Right renal pelvis (tissue), 4 donors: ENCODE measurements around the gene TKTL1. TPM values are rescaled to one million over a fixed set of nuclear protein-coding genes. Genes with fewer than 3 reads are reported as not detected.

Source experiments
- DNase-seq, 4 donors: peaks; one replicate each; pipeline ENCODE4 v3.0.0-alpha.2; 2013; ENCODE audit warnings: low read depth in 4 of 4, low spot score in 3 of 4, missing footprints in 1 of 4
- polyA plus RNA-seq, 4 donors: library from polyadenylated mRNA; unstranded; fragments of 120-200 nt; gene quantifications; one replicate each; pipeline ENCODE4 v1.2.1, GENCODE V29; 2013; ENCODE audit not compliant: insufficient read length in 4 of 4

TKTL1 gene
- polyA plus RNA-seq, 4 donors = 0.26 to 0.91 (median 0.45) TPM

DNA sequence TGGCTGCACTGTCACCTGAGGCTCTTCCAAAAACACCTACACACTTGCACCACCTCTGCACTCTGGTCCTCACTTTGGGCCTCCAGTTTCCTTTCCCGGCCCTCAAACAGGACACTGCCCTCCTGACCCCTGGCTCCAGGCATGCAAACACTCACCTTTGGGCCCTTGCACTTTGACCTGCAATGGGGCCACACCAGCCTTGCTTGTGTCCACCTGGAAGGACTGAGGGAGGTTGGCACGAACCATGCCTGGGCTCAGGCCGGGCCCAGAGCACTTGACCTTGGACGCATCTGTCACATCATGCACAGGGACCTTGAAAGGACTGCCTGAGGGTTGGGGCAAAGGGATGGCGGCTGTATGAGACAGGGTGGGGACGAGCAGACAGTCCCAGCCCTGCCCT lies 63.2 kb downstream of the TKTL1 start:
- DNase-seq = no peak

DNA sequence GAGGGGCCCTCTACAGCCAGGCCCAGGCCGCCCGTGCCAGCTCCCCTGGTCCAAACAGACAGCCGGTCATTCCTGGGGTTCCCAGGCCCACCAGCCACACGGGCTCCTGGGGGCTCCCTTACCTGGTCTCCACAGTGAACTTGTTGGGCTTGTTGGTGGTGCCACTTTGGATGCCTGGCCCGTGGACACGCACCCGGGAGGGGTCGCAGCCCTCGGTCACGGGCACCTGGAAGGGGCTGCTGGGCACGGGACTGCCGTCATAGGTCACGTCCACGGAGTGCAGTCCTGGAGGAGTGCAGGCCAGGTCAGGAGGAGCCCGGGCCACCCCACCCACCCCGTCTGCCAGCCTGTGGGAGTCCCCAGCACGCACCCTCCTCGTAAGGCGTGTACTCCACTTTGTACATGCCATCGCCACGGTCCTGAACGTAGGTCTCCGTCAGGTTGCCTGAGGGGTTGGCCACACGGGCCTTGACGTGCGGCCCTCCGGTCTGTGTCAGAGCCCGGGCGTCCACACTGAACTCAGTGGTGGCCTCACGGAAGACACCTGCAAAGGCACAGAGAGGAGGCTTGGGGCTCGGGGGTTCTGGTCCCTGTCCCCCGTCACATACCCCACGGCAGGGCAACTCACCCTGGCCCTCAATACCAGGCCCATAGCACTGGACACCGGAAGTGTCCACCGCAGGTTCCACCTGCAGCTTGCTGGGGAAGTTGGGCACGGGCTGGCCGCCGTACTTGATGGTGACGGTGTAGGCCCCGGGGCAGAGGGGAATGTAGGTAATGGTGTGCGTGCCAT lies 64.0 kb downstream of the TKTL1 start:
- no peak for DNase-seq

DNA sequence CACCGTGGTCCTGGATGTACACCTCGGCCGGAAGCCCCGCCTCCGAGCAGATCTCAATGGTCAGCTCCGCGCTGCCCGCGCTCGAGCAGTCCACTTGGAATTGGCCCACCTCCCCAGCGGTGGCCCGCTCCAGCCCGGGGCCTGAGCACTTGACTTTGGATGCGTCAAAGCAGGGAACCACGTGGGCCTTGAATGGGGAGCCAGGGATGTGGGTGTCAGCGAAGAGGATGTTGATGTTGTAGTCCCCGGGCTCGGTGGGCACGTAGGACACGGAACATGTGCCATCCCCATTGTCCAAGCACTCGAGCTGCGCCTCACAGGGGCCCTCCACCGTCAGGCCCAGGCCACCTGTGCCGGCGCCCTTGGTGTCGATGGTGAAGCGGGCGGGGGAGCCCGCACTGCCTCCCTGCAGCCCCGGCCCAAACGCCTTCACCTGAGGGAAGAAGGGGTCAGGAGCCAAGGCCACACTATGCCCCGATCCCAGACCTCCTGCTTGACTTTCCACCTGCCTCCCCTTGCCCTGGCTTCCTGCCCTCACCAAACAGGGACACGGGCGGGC lies 64.6 kb downstream of the TKTL1 start:
- no peak for DNase-seq

DNA sequence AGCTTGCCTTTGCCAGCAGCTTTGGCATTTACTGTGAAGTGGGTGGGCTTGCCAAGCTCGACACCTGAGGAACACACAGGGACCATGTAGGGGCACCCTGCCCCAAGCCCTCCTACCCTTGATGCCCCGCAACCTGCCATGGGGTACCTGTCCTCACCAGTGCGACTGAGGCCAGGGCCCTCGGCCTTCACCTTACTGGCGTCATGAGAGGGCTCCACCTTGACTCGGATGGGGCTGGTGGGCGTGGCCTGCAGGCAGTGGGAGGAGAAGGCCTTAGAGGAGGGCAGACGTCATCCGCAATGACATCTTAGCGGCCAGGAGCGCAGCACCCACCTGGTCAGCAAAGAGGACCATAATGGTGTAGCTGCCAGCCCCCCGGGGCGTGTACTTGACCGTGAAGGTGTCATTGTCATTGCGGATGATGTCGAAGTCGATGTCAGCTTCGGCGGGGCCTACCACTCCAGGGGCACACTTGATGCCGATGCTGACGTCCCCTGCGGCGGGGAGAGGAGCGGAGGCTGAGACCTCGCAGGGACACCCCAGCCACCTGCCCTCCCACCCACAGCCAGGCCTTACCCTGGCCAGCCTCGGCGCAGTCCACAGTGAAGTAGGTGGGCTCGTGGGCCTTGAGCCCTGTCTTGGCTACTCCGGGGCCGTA lies 66.6 kb downstream of the TKTL1 start:
- DNase-seq = no peak

DNA sequence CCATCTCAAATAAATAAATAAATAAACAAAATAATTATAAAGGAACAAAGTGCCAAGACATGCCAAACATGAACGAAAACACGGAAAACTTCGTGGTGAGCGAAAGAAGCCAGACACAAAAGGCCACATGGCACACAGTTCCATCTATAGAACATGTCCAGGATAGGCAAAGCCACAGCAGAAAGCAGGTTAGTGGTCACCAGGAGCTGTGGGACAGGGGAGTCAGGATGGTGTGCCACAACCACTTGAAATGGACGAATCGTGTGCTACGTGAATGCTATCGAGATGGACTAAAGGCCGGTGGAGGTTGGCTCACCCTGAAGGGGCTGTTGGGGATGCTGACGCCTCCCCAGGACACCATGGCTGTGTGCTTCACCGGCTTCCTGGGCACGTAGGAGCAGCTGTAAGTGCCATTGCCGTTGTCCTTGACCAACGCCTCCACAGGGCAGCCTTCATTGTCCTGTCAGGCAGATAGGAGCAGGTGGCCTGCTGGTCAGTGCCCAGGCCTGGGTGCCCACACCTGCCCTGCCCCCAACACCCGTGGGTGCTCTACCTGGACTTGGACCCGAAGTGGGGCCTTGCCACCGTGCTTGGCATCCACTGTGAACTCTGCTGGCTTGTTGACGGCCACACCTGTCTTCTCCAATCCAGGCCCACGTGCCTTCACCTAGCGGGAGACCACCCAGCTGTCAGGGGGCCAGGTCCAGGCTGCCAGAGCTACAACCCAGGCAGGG lies 68.3 kb downstream of the TKTL1 start:
- no peak for DNase-seq

DNA sequence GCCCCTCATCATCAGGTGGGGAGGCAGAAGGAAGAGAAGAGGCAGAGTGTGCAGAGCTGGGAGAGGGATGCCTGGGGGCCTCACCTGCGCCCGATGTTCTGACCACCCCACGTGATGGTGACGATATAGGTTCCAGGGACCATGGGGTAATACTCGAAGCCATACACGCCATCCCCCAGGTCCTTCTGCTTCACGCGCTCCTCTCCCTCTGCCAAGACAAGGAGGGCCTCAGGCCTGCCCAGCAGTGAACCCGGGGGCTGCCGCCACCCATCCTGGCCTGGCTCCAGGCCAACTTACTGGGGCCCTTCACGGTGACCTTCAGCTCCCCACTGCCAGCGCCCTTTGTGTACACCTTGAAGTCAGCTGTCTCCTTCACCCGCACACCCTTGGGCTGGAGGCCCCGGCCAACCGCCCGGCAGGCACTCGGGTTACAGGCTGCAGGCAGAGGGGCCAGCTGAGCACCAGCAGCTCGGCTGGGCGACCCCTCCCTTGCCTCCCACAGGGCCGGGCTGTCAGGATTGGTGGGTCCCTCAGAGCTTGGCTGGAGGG lies 69.5 kb downstream of the TKTL1 start:
- DNase-seq = no peak

DNA sequence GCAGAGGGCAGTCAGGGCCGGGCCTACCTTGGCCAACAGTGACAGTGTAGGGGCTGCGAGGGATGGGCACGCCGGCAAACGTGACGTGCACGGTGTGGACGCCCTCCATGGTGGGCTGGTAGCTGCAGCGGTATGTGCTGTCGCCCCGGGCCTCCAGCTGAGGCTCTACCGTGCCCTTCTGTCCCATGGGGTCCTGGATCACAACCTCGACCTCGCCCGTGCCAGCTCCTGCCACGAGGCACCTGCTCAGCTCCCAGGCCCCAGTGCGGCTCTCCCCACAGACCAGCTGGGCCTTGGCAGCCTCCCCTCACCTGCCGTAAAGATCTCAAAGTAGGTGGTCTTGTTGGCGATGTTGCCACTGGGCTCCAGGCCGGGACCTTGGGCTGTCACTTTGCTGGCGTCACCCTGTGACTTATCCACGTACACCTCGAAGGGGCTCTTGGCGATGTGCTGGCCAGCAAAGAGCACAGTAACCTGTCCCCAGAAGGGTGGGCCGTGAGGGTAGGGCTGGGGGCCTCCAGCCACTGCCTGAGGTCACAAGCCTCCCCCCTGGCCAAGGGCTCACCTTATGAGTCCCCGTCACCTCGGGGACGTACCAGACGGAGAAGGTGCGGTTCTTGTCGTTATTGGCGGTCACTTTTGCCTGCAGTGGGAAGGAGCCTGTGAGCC lies 70.5 kb downstream of the TKTL1 start:
- DNase-seq = no peak

DNA sequence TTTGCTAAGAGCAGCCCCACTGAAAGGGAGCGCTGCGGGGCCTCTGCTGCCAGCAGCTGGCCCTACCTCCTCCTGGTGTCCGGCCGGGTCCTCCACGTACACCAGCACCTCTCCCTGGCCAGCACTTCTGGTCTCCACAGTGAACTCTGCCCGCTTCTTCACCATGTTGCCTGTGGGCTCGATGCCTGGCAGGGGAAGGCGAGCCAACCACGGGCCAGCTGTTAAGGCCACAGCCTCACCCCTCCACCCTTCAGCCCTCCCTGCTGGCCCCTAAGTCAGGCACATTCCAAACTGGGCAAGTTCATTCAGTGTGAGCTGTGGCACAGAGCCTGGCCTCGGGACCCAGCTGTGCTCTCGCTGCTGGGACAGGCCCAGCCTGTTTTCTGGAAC lies 71.1 kb downstream of the TKTL1 start:
- DNase-seq = no peak

DNA sequence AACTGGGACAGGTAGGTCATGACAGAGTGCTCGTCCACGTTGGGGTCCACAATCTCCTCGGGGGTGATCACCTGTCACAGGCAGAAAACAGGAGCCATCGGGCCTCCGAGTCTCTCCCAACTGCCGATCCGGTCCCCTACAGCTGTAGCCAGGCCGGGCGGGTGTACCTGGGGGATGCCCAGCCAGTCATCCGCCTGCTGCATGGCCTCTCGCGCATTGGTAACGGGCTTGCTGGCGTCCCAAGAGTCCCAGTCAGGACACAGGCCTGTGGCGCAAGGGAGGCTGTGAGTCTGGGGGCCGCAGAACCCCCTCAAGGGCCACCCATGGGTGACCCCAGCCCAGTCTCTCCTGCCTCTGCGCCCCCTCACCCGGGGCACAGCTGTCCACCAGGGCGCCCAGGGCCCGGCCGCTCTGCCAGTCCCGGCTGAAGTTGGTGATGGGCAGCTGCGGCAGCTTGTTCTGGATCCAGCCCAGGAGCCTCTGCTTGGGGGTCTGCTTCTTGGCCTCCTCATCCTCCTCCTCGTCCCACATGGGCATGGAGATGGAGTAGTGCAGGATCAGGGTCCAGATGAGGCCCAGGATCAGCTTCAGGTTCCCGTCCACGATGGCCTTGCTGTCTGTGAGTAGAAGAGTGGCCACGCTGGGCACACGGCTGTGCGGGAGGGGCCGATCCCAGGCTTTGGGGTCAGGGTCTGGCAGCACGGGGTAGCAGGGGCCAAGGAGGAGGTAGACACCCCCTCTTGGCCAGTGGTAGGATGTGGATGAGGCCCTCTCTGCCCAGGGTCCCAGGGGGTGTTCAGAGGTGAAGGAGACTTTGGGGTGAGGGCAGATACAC lies 72.1 kb downstream of the TKTL1 start:
- DNase-seq = no peak

DNA sequence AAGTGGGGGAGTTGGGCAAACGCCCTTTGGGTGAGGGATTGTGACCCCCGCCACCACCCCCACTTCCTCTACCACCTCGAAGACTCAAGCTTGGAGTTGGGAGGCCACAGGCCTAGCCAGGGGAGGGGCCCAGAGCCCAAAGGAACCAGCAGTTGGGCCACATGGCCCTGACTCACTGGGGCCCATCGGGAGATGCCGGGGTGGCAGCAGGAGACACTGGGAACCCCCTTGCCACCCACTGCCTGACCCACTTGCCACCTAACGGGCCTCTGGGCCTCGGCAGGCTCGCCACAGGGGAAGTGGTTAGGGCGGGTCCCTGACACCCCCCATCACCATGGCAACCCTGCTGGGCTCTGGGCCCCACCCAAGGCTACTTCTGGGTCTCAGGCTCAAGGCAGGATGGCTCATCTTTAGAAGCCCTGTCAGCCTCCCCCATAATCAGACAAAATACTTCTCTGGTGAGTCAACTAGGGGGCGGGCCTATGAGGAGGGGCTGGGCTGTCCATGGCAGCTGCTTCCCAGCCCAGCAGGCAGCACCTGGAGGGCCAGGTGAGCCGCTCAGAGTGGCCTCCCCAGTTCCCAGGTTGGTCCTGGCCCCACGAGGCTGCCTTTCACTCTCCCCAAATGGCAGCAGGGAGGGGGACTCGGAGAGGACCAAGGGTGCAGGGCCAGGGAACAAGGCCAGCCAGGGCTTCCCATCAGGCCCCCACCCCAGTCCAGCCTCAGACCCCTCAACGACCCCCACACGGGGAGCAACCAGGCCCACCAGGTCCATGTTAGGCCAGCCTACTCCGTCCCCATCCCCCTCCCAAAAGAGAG lies 73.2 kb downstream of the TKTL1 start:
- DNase-seq = no peak

DNA sequence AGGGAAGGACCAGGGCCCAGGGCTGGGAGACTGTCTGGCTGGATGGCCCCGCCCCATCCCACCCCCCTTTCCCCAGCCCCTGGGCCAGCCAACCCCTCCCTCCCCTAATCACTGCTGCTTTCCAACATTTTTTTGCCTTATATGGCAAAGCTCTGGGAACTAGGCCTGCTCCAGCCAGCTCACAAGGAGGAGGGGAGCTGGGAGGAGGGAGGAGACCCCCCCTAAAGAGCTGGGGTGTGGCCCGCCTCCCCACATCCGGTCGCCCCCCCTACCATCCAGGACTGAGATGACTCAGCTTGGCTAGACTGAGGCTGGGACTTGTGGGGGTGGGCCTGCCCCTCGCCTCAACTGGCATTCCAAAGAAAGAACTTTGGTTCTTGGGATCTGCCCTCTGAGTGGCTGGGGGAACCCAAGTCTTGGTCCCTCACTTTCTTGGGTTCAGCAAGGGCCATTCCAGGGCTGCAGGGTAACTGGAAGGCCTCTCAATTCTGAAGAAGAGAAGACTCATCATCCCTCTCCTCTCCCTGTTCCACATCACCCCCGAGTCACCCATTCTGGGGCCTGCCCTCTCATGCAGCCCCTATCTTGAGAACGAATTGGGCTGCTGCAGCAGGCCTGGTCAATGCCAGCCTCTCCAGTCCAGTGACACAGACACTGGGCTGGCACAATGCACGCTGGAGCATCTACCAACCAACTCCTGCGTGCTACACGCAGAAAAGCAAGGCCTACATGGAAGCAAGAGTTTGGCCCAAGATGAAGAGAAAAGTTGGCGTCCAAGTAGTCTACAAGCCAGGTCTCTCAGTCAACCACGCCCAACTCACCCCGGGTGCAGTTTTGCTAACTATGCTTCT lies 74.1 kb downstream of the TKTL1 start:
- DNase-seq = peak in 3 of 4 donors; percentile 72 to 80 (median 72)

DNA sequence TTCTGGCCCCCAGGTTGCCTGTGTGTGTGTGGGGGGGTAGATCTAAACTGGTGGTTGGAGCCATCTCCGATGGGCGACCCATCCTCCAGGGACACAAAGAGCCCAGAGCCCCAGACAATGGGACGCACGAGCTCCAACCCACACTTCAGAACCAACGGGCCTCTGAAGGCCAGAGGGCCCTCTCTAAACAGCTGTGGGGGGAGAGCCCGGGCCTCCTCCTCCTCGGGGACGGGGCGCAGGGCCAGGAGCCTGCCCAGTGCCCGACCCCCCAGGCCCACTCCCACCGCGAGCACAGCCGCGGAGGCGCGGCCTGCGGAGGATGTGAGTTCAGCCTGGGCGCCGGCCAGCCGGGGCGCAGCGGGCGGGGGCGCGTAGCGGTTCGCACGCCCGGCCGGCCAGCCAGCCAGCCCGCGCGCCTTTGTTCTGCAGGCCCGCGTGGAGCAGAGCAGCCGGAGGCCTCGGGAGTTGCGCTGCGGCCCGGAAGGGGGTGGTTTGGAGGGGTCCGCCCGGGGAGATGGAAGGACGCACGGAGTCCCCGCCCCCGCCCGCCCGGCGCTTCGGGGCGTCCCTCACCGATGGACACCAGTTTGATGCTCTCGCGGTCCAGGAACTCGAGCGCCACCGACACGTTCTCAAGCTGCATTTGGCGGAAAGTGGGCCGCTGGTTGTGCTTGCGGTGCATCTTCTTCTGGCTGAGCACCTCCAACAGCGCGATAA lies 74.9 kb downstream of the TKTL1 start:
- DNase-seq = no peak

DNA sequence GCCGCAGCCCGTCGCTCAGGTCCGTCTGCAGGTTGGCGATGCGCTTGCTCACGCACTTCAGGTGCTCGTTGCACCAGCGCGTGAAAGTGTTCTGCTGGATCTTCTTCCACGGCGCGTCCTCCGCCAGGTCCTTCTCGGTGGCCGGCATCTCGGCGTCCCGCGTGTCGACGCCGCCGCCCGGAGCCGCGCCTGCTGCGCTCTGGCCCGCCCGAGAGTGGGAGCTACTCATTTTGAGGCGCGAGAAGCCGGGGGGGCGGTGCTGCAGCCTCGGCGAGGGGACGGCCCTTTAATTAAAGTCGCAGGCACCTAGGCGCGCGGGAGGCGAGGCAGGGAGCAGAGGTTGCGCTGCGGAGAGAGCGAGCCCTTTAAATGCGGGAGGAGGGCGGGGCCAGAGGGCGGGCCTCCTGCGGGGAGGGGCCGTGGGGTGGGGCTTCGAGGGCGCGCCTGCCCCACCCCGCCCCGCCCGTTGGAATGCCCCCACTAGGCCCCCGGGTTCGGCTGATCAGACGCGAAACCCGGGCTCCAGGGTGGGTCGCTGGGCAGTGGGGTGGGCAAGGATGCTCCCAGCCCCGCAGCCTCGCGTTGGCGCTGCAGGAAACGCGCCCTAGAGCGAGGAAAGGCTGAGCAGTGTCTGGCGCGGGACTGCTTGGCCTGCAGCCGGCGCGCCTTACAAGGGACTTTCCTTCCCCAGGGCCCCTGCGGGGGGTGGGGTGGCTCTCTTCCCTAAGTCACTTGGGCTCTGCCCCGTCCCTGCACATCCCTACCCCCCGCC lies 75.6 kb downstream of the TKTL1 start:
- peak in 3 of 4 donors; percentile 79 to 85 (median 83) for DNase-seq

DNA sequence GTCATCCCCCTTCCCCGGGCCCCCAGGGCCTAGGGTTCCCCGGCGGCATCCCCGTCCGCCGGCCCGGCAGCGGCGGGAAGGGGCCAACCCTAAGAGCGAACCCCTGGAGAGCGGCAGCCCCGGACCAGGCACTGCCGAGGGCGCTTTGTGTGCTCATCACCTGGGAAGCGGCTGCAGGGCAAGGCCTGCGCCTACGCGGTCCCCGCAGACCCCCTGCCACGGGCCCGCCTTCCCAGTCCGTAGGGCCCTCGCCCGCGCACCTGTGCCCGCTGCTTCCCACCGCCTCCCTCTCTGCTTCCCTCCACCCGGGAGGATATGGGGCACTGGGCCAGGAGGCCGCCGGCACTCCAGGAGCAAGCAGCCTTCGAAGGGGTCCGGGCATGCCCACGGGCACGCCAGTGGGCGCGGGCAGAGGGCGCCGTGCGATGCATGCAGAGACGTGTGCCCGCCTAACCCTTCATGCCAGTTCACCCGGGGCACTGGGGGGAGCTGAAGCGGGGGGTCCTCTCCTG lies 76.2 kb downstream of the TKTL1 start:
- no peak for DNase-seq

DNA sequence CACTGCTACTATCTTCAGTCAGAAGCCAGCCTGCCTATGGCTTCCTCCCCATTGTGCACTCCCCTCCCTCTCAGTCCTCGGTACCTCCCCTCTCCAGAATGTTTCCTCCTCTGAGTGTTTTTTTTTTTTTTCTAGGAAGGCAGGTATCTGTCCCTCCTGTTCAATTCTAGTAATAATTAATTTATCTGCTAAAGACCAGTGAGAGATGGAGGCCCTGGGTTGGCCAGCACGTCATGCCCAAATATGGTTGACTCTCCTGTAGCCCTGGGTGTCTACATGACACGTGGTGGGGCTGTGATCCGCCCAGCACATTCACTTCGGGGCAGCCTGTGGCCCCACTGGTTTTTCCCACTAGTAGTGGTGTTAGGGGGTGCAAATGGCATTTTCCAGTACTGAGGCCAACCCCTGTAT lies 77.0 kb downstream of the TKTL1 start:
- no peak for DNase-seq
